Measurements from ENCODE around the gene MSANTD1. TPM values are rescaled to one million over a fixed set of nuclear protein-coding genes. Genes with fewer than 3 reads are reported as not detected.

Gene MSANTD1
- total RNA-seq, 2 donors from 2014 or later = 1.00 to 2.5 TPM

- no peak for DNase-seq
- no peak overlapping the region for H3K27ac ChIP-seq (ENCODE audit: low read depth, low read length)
- H3K9me3 Mint-ChIP-seq = peaks cover 17% of the 10 kb centered on the region
- H3K36me3 ChIP-seq (ENCODE audit: control insufficient read depth, insufficient read depth, low read length) = no peaks in the 10 kb centered on the region
- H3K36me3 Mint-ChIP-seq (ENCODE audit: low read depth) = peaks cover 3% of the 10 kb centered on the region
- peaks cover 9% of the 10 kb centered on the region for H3K27me3 Mint-ChIP-seq (ENCODE audit: insufficient read depth)
- no peaks in the 10 kb centered on the region for H3K27me3 ChIP-seq (ENCODE audit: control insufficient read depth, insufficient read depth, low read length, poor library complexity, severe bottlenecking)
- no peak overlapping the region for H3K4me3 Mint-ChIP-seq
- WGBS, 2 experiments (ENCODE audit: insufficient coverage in 1 of 2, insufficient read length in 1 of 2) = 92 to 100% methylated on average over 3 to 6 of the region's 6 CpGs
- H3K9ac ChIP-seq (ENCODE audit: extremely low read depth, low read length, poor library complexity, severe bottlenecking) = no peak overlapping the region
- H3K4me3 ChIP-seq (ENCODE audit: low read length) = no peak overlapping the region
- no peaks in the 10 kb centered on the region for H3K4me1 Mint-ChIP-seq
- TF ChIP-seq, protein P1, sequence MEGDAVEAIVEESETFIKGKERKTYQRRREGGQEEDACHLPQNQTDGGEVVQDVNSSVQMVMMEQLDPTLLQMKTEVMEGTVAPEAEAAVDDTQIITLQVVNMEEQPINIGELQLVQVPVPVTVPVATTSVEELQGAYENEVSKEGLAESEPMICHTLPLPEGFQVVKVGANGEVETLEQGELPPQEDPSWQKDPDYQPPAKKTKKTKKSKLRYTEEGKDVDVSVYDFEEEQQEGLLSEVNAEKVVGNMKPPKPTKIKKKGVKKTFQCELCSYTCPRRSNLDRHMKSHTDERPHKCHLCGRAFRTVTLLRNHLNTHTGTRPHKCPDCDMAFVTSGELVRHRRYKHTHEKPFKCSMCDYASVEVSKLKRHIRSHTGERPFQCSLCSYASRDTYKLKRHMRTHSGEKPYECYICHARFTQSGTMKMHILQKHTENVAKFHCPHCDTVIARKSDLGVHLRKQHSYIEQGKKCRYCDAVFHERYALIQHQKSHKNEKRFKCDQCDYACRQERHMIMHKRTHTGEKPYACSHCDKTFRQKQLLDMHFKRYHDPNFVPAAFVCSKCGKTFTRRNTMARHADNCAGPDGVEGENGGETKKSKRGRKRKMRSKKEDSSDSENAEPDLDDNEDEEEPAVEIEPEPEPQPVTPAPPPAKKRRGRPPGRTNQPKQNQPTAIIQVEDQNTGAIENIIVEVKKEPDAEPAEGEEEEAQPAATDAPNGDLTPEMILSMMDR (conservative IDR thresholded peaks at IDR 0.05) = no peak
- peaks cover 5% of the 10 kb centered on the region for H3K9me3 ChIP-seq (ENCODE audit: control insufficient read depth, low read length)
- H3K27ac Mint-ChIP-seq = no peak overlapping the region
- no peaks in the 10 kb centered on the region for H3K4me1 ChIP-seq (ENCODE audit: control insufficient read depth, insufficient read depth, low read length)
Observed at GRCh38 chr4:3283483-3283882, 34.5 kb downstream of the MSANTD1 start.

GRCh38 chr4:3283916-3284315 lies 35.0 kb downstream of the MSANTD1 start:
- H3K27me3 ChIP-seq (ENCODE audit: control insufficient read depth, insufficient read depth, low read length, poor library complexity, severe bottlenecking) = no peaks in the 10 kb centered on the region
- Mint-ChIP-seq H3K36me3 (ENCODE audit: low read depth) (peaks cover 3% of the 10 kb centered on the region), H3K9me3 (peaks cover 16% of the 10 kb centered on the region), H3K4me1 (no peaks in the 10 kb centered on the region), H3K4me3 (no peak overlapping the region), H3K27me3 (ENCODE audit: insufficient read depth) (peaks cover 7% of the 10 kb centered on the region), H3K27ac (no peak overlapping the region)
- H3K4me1 ChIP-seq (ENCODE audit: control insufficient read depth, insufficient read depth, low read length) = no peaks in the 10 kb centered on the region
- no peak for DNase-seq
- no peak overlapping the region for H3K27ac ChIP-seq (ENCODE audit: low read depth, low read length)
- TF ChIP-seq, protein P1 (conservative IDR thresholded peaks at IDR 0.05) = no peak
- no peak overlapping the region for H3K9ac ChIP-seq (ENCODE audit: extremely low read depth, low read length, poor library complexity, severe bottlenecking)
- no peaks in the 10 kb centered on the region for H3K36me3 ChIP-seq (ENCODE audit: control insufficient read depth, insufficient read depth, low read length)
- WGBS, 2 experiments (ENCODE audit: insufficient coverage in 1 of 2, insufficient read length in 1 of 2) = 92 to 94% methylated on average over 9 to 13 of the region's 13 CpGs
- H3K4me3 ChIP-seq (ENCODE audit: low read length) = no peak overlapping the region
- peaks cover 5% of the 10 kb centered on the region for H3K9me3 ChIP-seq (ENCODE audit: control insufficient read depth, low read length)

GRCh38 chr4:3284734-3285557 lies 36.0 kb downstream of the MSANTD1 start:
- Histone ChIP-seq H3K9ac (ENCODE audit: extremely low read depth, low read length, poor library complexity, severe bottlenecking) (no peak overlapping the region), H3K4me3 (ENCODE audit: low read length) (no peak overlapping the region), H3K27me3 (ENCODE audit: control insufficient read depth, insufficient read depth, low read length, poor library complexity, severe bottlenecking) (peaks cover 2% of the 10 kb centered on the region), H3K27ac (ENCODE audit: low read depth, low read length) (no peak overlapping the region), H3K9me3 (ENCODE audit: control insufficient read depth, low read length) (peaks cover 5% of the 10 kb centered on the region), H3K36me3 (ENCODE audit: control insufficient read depth, insufficient read depth, low read length) (no peaks in the 10 kb centered on the region), H3K4me1 (ENCODE audit: control insufficient read depth, insufficient read depth, low read length) (no peaks in the 10 kb centered on the region)
- H3K9me3 Mint-ChIP-seq = peaks cover 15% of the 10 kb centered on the region
- TF ChIP-seq, protein P1 (conservative IDR thresholded peaks at IDR 0.05) = no peak
- peaks cover 3% of the 10 kb centered on the region for H3K36me3 Mint-ChIP-seq (ENCODE audit: low read depth)
- DNase-seq = no peak
- WGBS, 2 experiments (ENCODE audit: insufficient coverage in 1 of 2, insufficient read length in 1 of 2) = 94% methylated on average over 17 to 24 of the region's 24 CpGs
- H3K27me3 Mint-ChIP-seq (ENCODE audit: insufficient read depth) = peaks cover 8% of the 10 kb centered on the region
- H3K4me1 Mint-ChIP-seq = no peaks in the 10 kb centered on the region
- no peak overlapping the region for H3K4me3 Mint-ChIP-seq
- H3K27ac Mint-ChIP-seq = no peak overlapping the region

Data from endodermal cell (in vitro differentiated cells).